ENCODE results near the gene BRSK2.

The BRSK2 gene

DNA sequence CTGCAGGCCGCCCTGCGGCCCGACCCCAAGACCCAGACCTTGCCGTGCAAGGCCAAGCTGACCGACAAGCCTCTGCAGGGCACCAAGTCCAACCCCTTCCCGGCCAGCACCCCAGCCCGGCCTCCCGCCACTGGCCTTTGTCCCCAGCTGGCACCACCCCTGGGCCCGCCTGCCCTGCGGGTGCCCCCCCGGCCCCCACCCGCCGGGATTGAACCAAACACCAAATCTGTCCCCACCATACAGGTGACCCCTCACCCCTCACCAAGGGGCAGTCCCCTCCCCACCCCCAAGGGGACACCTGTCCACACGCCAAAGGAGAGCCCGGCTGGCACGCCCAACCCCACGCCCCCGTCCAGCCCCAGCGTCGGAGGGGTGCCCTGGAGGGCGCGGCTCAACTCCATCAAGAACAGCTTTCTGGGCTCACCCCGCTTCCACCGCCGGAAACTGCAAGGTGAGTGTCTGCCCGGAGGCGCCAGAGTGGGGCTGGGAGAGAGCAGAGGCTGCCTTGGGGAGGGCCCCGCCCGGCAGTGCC, 60.7 kb downstream of the BRSK2 start:
- Histone ChIP-seq H3K9me3 (ENCODE audit: control insufficient read depth in 2 of 2, low read length in 2 of 2) (no peaks in the 10 kb centered on the region), H3K9ac (ENCODE audit: low read length in 2 of 2) (no peak overlapping the region), H3K27ac (ENCODE audit: low read length) (no peak overlapping the region), H3K36me3 (ENCODE audit: control insufficient read depth in 2 of 2, insufficient read depth in 2 of 2, low read length in 2 of 2) (no peaks in the 10 kb centered on the region), H3K4me1 (ENCODE audit: control insufficient read depth, insufficient read depth, low read length) (peaks cover 5% of the 10 kb centered on the region), H3K4me3 (ENCODE audit: low read length in 2 of 2) (no peak overlapping the region), H3K27me3 (ENCODE audit: control insufficient read depth in 1 of 2, insufficient read depth in 2 of 2, low read length in 2 of 2) (peaks cover 0 to 2% of the 10 kb centered on the region in 2 donors)

GRCh38 chr11:1450949-1451710, 61.4 kb downstream of the BRSK2 start:
- Histone ChIP-seq H3K4me1 (ENCODE audit: control insufficient read depth, insufficient read depth, low read length) (peaks cover 5% of the 10 kb centered on the region), H3K27me3 (ENCODE audit: control insufficient read depth in 1 of 2, insufficient read depth in 2 of 2, low read length in 2 of 2) (peaks cover 0 to 2% of the 10 kb centered on the region in 2 donors), H3K4me3 (ENCODE audit: low read length in 2 of 2) (no peak overlapping the region), H3K27ac (ENCODE audit: low read length) (no peak overlapping the region), H3K9ac (ENCODE audit: low read length in 2 of 2) (no peak overlapping the region), H3K36me3 (ENCODE audit: control insufficient read depth in 2 of 2, insufficient read depth in 2 of 2, low read length in 2 of 2) (no peaks in the 10 kb centered on the region), H3K9me3 (ENCODE audit: control insufficient read depth in 2 of 2, low read length in 2 of 2) (no peaks in the 10 kb centered on the region)

GRCh38 chr11:1451781-1452470, 62.2 kb downstream of the BRSK2 start:
- Histone ChIP-seq H3K4me3 (ENCODE audit: low read length in 2 of 2) (no peak overlapping the region), H3K9ac (ENCODE audit: low read length in 2 of 2) (no peak overlapping the region), H3K9me3 (ENCODE audit: control insufficient read depth in 2 of 2, low read length in 2 of 2) (no peaks in the 10 kb centered on the region), H3K4me1 (ENCODE audit: control insufficient read depth, insufficient read depth, low read length) (peaks cover 5% of the 10 kb centered on the region), H3K27ac (ENCODE audit: low read length) (no peak overlapping the region), H3K27me3 (ENCODE audit: control insufficient read depth in 1 of 2, insufficient read depth in 2 of 2, low read length in 2 of 2) (peaks cover 0 to 2% of the 10 kb centered on the region in 2 donors), H3K36me3 (ENCODE audit: control insufficient read depth in 2 of 2, insufficient read depth in 2 of 2, low read length in 2 of 2) (no peaks in the 10 kb centered on the region)

DNA sequence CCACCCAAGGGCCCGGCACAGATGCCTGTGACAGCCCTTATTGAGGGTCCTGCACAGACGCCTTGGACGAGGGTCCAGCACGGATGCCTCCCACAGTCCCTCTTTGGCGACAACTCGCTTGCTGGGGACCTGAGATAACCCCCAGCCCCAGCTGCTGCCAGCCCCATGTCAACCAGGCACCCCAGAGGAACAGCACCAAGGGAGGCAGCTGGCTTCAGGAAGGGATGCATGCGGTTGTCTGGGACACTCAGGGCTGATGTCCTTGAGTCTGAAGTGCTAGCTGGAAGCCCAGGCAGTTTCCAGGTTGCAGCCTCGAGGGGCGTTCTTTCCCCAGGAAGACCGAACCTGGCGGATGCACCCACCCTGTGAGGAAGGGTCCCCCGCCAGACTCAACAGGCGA, 63.0 kb downstream of the BRSK2 start:
- Histone ChIP-seq H3K4me3 (ENCODE audit: low read length in 2 of 2) (no peak overlapping the region), H3K4me1 (ENCODE audit: control insufficient read depth, insufficient read depth, low read length) (peaks cover 6% of the 10 kb centered on the region), H3K27me3 (ENCODE audit: control insufficient read depth in 1 of 2, insufficient read depth in 2 of 2, low read length in 2 of 2) (peaks cover 0 to 2% of the 10 kb centered on the region in 2 donors), H3K9me3 (ENCODE audit: control insufficient read depth in 2 of 2, low read length in 2 of 2) (no peaks in the 10 kb centered on the region), H3K9ac (ENCODE audit: low read length in 2 of 2) (no peak overlapping the region), H3K36me3 (ENCODE audit: control insufficient read depth in 2 of 2, insufficient read depth in 2 of 2, low read length in 2 of 2) (no peaks in the 10 kb centered on the region), H3K27ac (ENCODE audit: low read length) (no peak overlapping the region)

DNA sequence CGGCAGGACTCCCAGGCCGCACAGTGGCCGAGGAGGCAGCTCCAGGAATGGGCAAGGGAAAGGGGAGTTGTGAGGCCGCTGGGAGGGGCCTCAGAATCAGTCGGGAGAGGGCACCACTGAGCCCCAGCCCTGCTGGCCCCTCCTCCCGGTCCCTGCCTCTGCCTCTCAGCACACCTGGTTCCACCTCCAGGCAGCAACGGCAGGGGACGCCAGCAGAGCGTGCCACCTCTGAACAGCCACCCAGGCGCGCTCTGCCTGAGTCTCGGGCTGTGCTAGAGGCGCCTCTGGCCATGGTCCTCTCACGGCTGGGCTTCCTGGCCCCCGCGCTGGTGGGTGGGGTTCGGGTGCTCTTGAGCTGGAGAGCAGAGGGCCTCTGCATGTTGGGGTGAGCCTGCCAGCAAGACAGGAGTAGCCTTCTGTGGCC, 63.9 kb downstream of the BRSK2 start:
- H3K27me3 ChIP-seq (ENCODE audit: control insufficient read depth in 1 of 2, insufficient read depth in 2 of 2, low read length in 2 of 2), result peaks cover 0 to under 1% of the 10 kb centered on the region in 2 donors
- peaks cover 15% of the 10 kb centered on the region for H3K4me1 ChIP-seq (ENCODE audit: control insufficient read depth, insufficient read depth, low read length)

DNA sequence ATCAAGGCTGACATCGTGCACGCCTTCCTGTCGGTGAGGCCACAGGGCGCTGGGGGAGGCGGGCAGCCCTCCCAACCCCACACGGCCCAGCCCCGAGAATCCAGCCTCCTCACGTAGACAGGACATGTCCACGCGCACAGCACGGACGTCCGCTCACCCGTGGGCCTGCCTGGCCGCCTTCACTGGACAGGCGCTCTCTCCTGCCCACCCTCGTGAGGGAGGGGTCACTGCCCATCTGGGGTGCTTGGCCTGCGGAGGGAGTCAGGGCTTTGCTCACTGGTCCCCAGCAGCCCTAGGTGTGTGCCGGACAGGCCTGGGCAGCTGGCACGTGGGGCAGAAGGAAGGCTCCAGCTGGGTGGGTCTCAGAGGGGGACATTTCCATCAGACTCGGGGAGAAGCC, 64.8 kb downstream of the BRSK2 start:
- Histone ChIP-seq H3K9me3 (ENCODE audit: control insufficient read depth in 2 of 2, low read length in 2 of 2) (no peaks in the 10 kb centered on the region), H3K4me1 (ENCODE audit: control insufficient read depth, insufficient read depth, low read length) (peaks cover 23% of the 10 kb centered on the region), H3K36me3 (ENCODE audit: control insufficient read depth in 2 of 2, insufficient read depth in 2 of 2, low read length in 2 of 2) (no peaks in the 10 kb centered on the region), H3K27me3 (ENCODE audit: control insufficient read depth in 1 of 2, insufficient read depth in 2 of 2, low read length in 2 of 2) (no peaks in the 10 kb centered on the region), H3K4me3 (ENCODE audit: low read length in 2 of 2) (no peak overlapping the region), H3K27ac (ENCODE audit: low read length) (no peak overlapping the region), H3K9ac (ENCODE audit: low read length in 2 of 2) (no peak overlapping the region)

More for the DNA sequence above, 63.9 kb downstream of the BRSK2 start:
- H3K27ac ChIP-seq (ENCODE audit: low read length), result no peak overlapping the region
- H3K36me3 ChIP-seq (ENCODE audit: control insufficient read depth in 2 of 2, insufficient read depth in 2 of 2, low read length in 2 of 2), result no peaks in the 10 kb centered on the region
- H3K4me3 ChIP-seq (ENCODE audit: low read length in 2 of 2), result no peak overlapping the region
- H3K9ac ChIP-seq (ENCODE audit: low read length in 2 of 2), result no peak overlapping the region
- no peaks in the 10 kb centered on the region for H3K9me3 ChIP-seq (ENCODE audit: control insufficient read depth in 2 of 2, low read length in 2 of 2)

DNA sequence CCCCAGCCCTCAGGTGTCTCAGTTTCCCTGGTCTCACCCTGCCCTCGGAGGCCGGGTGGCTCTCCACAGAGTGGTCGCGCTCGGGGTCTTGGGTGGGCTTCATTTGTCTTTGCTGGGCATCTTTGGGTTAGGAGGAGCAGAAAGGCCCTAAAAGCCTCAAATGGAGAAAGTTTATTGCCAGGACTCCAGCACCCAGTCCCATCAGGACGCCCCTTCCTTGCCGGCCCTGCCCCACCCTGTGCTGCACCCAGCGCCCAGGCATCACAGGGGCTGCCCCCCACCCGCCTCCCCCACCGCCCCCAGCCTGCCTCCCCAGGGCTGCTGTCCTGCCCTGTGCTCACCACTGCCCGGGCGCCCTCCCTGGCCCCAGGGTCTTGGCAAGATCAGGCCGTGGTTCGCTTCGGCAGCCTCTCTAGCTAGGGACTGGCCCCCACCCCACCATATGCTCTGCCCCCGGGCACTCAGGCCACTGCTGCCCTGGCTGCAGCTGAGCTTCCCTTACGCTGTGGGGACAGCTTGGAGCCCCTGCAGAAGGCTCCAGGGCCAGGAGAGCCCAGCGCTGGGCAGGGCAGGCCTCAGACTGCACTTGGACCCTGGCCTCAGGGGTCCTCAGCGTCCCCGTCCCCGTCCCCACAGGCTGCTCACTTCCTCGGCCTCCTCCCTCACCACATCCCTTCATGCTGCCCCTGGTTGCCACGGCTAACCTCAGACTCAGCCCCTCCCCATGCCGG, 65.5 kb downstream of the BRSK2 start:
- Histone ChIP-seq H3K27me3 (ENCODE audit: control insufficient read depth in 1 of 2, insufficient read depth in 2 of 2, low read length in 2 of 2) (no peaks in the 10 kb centered on the region), H3K27ac (ENCODE audit: low read length) (no peak overlapping the region), H3K36me3 (ENCODE audit: control insufficient read depth in 2 of 2, insufficient read depth in 2 of 2, low read length in 2 of 2) (no peaks in the 10 kb centered on the region), H3K4me3 (ENCODE audit: low read length in 2 of 2) (no peak overlapping the region), H3K4me1 (ENCODE audit: control insufficient read depth, insufficient read depth, low read length) (peaks cover 29% of the 10 kb centered on the region), H3K9me3 (ENCODE audit: control insufficient read depth in 2 of 2, low read length in 2 of 2) (no peaks in the 10 kb centered on the region), H3K9ac (ENCODE audit: low read length in 2 of 2) (no peak overlapping the region)

GRCh38 chr11:1455763-1456060, 66.0 kb downstream of the BRSK2 start:
- H3K36me3 ChIP-seq (ENCODE audit: control insufficient read depth in 2 of 2, insufficient read depth in 2 of 2, low read length in 2 of 2), result no peaks in the 10 kb centered on the region
- H3K27me3 ChIP-seq (ENCODE audit: control insufficient read depth in 1 of 2, insufficient read depth in 2 of 2, low read length in 2 of 2), result no peaks in the 10 kb centered on the region
- no peak overlapping the region for H3K4me3 ChIP-seq (ENCODE audit: low read length in 2 of 2)
- peaks cover 30% of the 10 kb centered on the region for H3K4me1 ChIP-seq (ENCODE audit: control insufficient read depth, insufficient read depth, low read length)
- H3K27ac ChIP-seq (ENCODE audit: low read length), result no peak overlapping the region
- no peaks in the 10 kb centered on the region for H3K9me3 ChIP-seq (ENCODE audit: control insufficient read depth in 2 of 2, low read length in 2 of 2)
- no peak overlapping the region for H3K9ac ChIP-seq (ENCODE audit: low read length in 2 of 2)

DNA sequence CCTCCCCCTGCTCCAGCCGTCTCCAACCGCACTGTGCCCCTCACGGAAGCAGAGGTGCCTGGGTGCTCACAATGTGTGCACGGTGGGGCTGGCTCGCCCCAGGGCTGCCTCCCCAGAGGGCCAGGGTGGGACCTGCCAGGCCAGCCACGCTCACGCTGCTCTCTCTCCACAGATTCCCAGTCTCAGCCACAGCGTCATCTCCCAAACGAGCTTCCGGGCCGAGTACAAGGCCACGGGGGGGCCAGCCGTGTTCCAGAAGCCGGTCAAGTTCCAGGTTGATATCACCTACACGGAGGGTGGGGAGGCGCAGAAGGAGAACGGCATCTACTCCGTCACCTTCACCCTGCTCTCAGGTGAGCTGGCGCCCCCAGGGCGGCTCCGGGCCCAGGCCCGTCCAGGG, 66.4 kb downstream of the BRSK2 start:
- H3K27me3 ChIP-seq (ENCODE audit: control insufficient read depth in 1 of 2, insufficient read depth in 2 of 2, low read length in 2 of 2), result no peaks in the 10 kb centered on the region
- no peaks in the 10 kb centered on the region for H3K36me3 ChIP-seq (ENCODE audit: control insufficient read depth in 2 of 2, insufficient read depth in 2 of 2, low read length in 2 of 2)
- peaks cover 35% of the 10 kb centered on the region for H3K4me1 ChIP-seq (ENCODE audit: control insufficient read depth, insufficient read depth, low read length)
- H3K9ac ChIP-seq (ENCODE audit: low read length in 2 of 2), result no peak overlapping the region
- no peak overlapping the region for H3K4me3 ChIP-seq (ENCODE audit: low read length in 2 of 2)
- no peak overlapping the region for H3K27ac ChIP-seq (ENCODE audit: low read length)
- no peaks in the 10 kb centered on the region for H3K9me3 ChIP-seq (ENCODE audit: control insufficient read depth in 2 of 2, low read length in 2 of 2)

DNA sequence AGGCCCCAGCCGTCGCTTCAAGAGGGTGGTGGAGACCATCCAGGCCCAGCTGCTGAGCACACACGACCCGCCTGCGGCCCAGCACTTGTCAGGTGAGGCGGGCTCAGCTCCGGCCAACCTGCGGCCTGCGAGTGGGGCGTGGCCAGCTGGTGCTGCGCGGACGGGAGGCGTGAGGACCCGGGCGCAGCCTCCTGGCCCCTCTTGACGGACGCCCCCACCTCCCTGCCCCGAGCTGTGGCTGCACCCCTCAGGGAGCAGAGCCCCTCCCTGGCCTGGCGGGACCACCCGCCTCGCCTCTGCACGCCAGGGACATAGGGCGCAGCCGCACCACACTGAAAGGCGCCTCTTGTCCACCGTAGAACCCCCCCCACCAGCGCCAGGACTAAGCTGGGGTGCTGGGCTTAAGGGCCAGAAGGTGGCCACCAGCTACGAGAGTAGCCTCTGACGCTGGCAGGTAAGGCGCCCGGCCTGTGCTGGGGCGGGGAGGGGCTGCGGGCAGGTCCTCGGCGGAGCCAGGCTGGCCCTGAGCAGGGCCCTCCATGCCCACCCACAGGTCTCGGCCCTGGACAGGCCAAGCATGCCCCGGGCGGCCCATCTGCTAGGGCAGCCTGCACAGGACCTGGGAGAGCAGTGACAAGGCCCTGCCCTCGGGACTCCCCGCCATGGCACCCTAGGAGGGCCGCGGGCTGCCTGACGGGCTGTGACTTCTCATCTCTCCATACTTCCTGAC, 67.0 kb downstream of the BRSK2 start:
- no peak overlapping the region for H3K9ac ChIP-seq (ENCODE audit: low read length in 2 of 2)
- peaks cover 37% of the 10 kb centered on the region for H3K4me1 ChIP-seq (ENCODE audit: control insufficient read depth, insufficient read depth, low read length)
- no peaks in the 10 kb centered on the region for H3K36me3 ChIP-seq (ENCODE audit: control insufficient read depth in 2 of 2, insufficient read depth in 2 of 2, low read length in 2 of 2)
- no peak overlapping the region for H3K27ac ChIP-seq (ENCODE audit: low read length)
- no peaks in the 10 kb centered on the region for H3K9me3 ChIP-seq (ENCODE audit: control insufficient read depth in 2 of 2, low read length in 2 of 2)
- no peak overlapping the region for H3K4me3 ChIP-seq (ENCODE audit: low read length in 2 of 2)
- no peaks in the 10 kb centered on the region for H3K27me3 ChIP-seq (ENCODE audit: control insufficient read depth in 1 of 2, insufficient read depth in 2 of 2, low read length in 2 of 2)
